ENCODE results near the gene ACSL6.

DNA sequence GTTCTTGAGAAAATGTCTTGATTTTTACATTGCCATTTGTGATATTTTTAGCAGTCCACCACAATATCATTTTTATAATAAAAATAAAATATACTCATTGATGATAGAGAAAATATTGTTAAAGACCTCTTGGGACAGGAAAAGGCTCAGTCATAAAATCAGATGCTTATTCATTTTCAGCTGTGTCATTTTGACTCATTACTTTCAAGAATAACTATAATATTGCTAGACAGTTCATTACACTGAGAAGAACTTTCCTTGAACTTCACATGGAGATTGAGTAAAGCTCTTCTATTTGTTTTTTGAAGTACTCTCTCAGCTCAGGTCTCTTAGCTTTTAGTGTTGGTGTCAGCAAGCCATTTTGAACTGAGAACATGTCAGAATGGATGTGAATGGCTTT is 57.5 kb downstream of the ACSL6 start:
- no peak for TF ChIP-seq CTCF (IDR thresholded peaks at IDR 0.05 in 8 of 11, conservative IDR thresholded peaks at IDR 0.05 in 3 of 11)
- TF ChIP-seq POLR2AphosphoS5 (IDR thresholded peaks at IDR 0.05) = no peak

All from spleen (tissue), 7 donors.